GM23248 (cell line): ENCODE data around the gene EXOC2. TPM values are rescaled to one million over a fixed set of nuclear protein-coding genes. Genes with fewer than 3 reads are reported as not detected.

Experiments
- DNase-seq: peaks from one replicate; pipeline ENCODE4 v3.0.0-alpha.2; 2015
- H2AFZ ChIP-seq: fragments of 200-600 bp; sonication (generic); 2 replicates; pipeline ENCODE4 v1.6.1; 2016; ENCODE audit warnings: antibody characterized with exemption
- H3F3A ChIP-seq: fragments of 200-600 bp; sonication (generic); 2 replicates; pipeline ENCODE4 v1.6.1; 2016; ENCODE audit warnings: mild to moderate bottlenecking, antibody characterized with exemption, mixed run types; ENCODE audit not compliant: insufficient read depth
- H3K27ac ChIP-seq: fragments of 200-600 bp; sonication (generic); 2 replicates; pipeline ENCODE4 v1.5.1; 2016; ENCODE audit warnings: mild to moderate bottlenecking
- H3K27me3 ChIP-seq: fragments of 200-600 bp; sonication (generic); replicated peaks from 2 replicates; pipeline ENCODE4 v1.6.1; 2016; ENCODE audit warnings: mild to moderate bottlenecking; ENCODE audit not compliant: insufficient read depth
- H3K36me3 ChIP-seq: fragments of 200-600 bp; sonication (generic); 2 replicates; pipeline ENCODE4 v1.6.1; 2016; ENCODE audit warnings: low read depth, mild to moderate bottlenecking
- H3K4me1 ChIP-seq: fragments of 200-600 bp; sonication (generic); 2 replicates; pipeline ENCODE4 v1.6.1; 2016; ENCODE audit warnings: mild to moderate bottlenecking; ENCODE audit not compliant: insufficient read depth
- H3K4me2 ChIP-seq: fragments of 200-600 bp; sonication (generic); one replicate; pipeline ENCODE4 v1.6.1; 2016; ENCODE audit warnings: mild to moderate bottlenecking; ENCODE audit not compliant: unreplicated experiment
- H3K4me3 ChIP-seq: fragments of 200-600 bp; sonication (generic); 2 replicates; pipeline ENCODE4 v1.5.1; 2016; ENCODE audit warnings: mild to moderate bottlenecking
- H3K79me2 ChIP-seq: fragments of 200-600 bp; sonication (generic); 2 replicates; pipeline ENCODE4 v1.6.1; 2016; ENCODE audit warnings: mild to moderate bottlenecking; ENCODE audit not compliant: insufficient read depth
- H3K9ac ChIP-seq: fragments of 200-600 bp; sonication (generic); 2 replicates; pipeline ENCODE4 v1.6.1; 2016; ENCODE audit warnings: mild to moderate bottlenecking
- H3K9me2 ChIP-seq: fragments of 200-600 bp; sonication (generic); 2 replicates; pipeline ENCODE4 v1.6.1; 2016; ENCODE audit warnings: mixed run types, mild to moderate bottlenecking, moderate library complexity; ENCODE audit not compliant: insufficient read depth
- H3K9me3 ChIP-seq: fragments of 200-600 bp; sonication (generic); one replicate; pipeline ENCODE4 v1.6.1; 2017; ENCODE audit warnings: low read depth
- H4K20me1 ChIP-seq: fragments of 200-600 bp; sonication (generic); 2 replicates; pipeline ENCODE4 v1.6.0; 2016; ENCODE audit not compliant: insufficient read depth
- EZH2 ChIP-seq: fragments of 200-600 bp; sonication (generic); IDR thresholded peaks from 2 replicates; pipeline ENCODE4 v1.6.1; 2018; ENCODE audit warnings: antibody characterized with exemption, mild to moderate bottlenecking; ENCODE audit not compliant: insufficient read depth, poor library complexity, severe bottlenecking
- EZH2phosphoT487 ChIP-seq: fragments of 200-600 bp; sonication (generic); IDR thresholded peaks from 2 replicates; pipeline ENCODE4 v1.6.1; 2018; ENCODE audit warnings: antibody characterized with exemption, moderate library complexity, mild to moderate bottlenecking, low read depth; ENCODE audit not compliant: insufficient read depth
- WGBS, 2 experiments: methylation state at CpG; one replicate each; pipeline ENCODE4 v1.1.6; 2015 to 2017; ENCODE audit warnings: low lambda C conversion rate in 2 of 2, low coverage in 1 of 2; ENCODE audit errors: missing lambda C conversion rate in 2 of 2; 5-methylcytosine and 5-hydroxymethylcytosine counted together
- in situ Hi-C: fragments of 300-500 bp; cut with MboI; formaldehyde crosslinking; loops from 2 replicates; pipeline ENCODE4 v1.15.0; 2020
- polyA plus RNA-seq: library from polyadenylated mRNA; unstranded; fragments of >200 nt; fragmentation: Nextera tagmentation; extraction: Ambion mirVana; gene quantifications from 2 replicates; pipeline ENCODE4 v1.2.1, GENCODE V29; 2016
- total RNA-seq: library from RNA; depleted of rRNA; stranded (reverse); fragments of >200 nt; shearing (Covaris generic); gene quantifications from 2 replicates; pipeline ENCODE4 v1.2.3, GENCODE V29; 2014

The EXOC2 gene
- total and polyA plus RNA-seq, 2 experiments from 2014 or later = 17.5 to 32.9 TPM

- in situ Hi-C loops = no loop called here
- 89 to 90% methylated on average over 11 of the region's 11 CpGs for WGBS, 2 experiments
- Histone ChIP-seq H3K9ac (no peak overlapping the region), H3K27me3 (no peaks in the 10 kb centered on the region), H3K36me3 (no peaks in the 10 kb centered on the region), H3K79me2 (no peaks in the 10 kb centered on the region), H3K9me3 (no peaks in the 10 kb centered on the region), H4K20me1 (no peaks in the 10 kb centered on the region), H3K27ac (no peak overlapping the region), H3K9me2 (no peaks in the 10 kb centered on the region), H3K4me1 (no peaks in the 10 kb centered on the region), H2AFZ (no peak overlapping the region), H3K4me2 (no peak overlapping the region), H3K4me3 (no peak overlapping the region), H3F3A (no peaks in the 10 kb centered on the region)
- no peak for TF ChIP-seq EZH2
- TF ChIP-seq EZH2phosphoT487 = no peak
- DNase-seq = no peak
These were observed 75.4 kb downstream of the EXOC2 start for GRCh38 chr6:617456-618100.

DNA sequence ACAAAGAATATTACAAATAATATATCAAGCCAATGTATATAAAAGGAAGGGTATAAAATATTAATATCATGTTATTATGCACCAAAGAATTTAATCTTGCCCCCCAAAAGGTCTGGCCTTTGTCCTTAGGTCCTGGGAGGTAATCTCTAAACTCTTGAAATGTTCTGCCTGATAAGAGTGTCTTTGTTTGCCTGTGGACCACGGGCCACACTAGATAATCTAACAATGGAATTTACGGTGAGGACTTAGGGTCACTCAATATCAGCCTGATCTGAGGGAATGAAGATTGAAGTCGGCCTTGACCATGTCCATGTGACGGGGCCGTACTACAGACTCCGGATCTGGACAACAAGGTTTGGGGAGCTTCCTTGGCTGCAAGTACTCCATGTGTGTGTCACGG lies 79.0 kb downstream of the EXOC2 start:
- Histone ChIP-seq H3K9ac (no peak overlapping the region), H4K20me1 (no peaks in the 10 kb centered on the region), H3K27ac (no peak overlapping the region), H3F3A (no peaks in the 10 kb centered on the region), H2AFZ (no peak overlapping the region), H3K36me3 (no peaks in the 10 kb centered on the region; the same call in 1 of the 2 replicates), H3K4me1 (no peaks in the 10 kb centered on the region), H3K9me3 (no peaks in the 10 kb centered on the region), H3K4me2 (no peak overlapping the region), H3K27me3 (no peaks in the 10 kb centered on the region), H3K4me3 (no peak overlapping the region), H3K79me2 (no peaks in the 10 kb centered on the region), H3K9me2 (no peaks in the 10 kb centered on the region)
- in situ Hi-C loops = no loop called here
- DNase-seq = no peak
- TF ChIP-seq EZH2phosphoT487 (no peak), EZH2 (no peak)
- 94% methylated on average over 7 of the region's 7 CpGs for WGBS, 2 experiments

DNA sequence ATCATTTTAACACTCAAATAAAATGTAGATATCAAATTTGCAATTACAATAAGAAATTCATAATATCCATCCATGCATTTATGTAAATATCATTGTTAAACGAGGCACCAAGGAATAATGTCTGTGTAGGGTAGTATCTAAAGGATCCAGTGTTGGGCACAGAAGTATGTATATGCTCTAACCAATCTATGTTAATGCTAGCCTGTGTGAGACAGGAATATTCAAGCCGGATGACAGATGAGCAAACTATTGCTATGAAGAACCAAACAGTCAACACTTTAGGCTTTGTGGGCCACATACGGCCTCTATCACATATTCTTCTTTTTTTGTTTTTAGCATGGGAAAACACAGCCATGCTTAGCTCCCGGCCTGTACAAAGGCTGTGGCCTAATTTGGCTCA lies 81.0 kb downstream of the EXOC2 start:
- Histone ChIP-seq H3K27ac (no peak overlapping the region), H3K79me2 (no peaks in the 10 kb centered on the region), H3K36me3 (no peaks in the 10 kb centered on the region; the same call in 1 of the 2 replicates), H3K9me2 (no peaks in the 10 kb centered on the region), H3K4me2 (no peak overlapping the region), H3K4me3 (no peak overlapping the region), H3K27me3 (no peaks in the 10 kb centered on the region), H3K9me3 (no peaks in the 10 kb centered on the region), H3K9ac (no peak overlapping the region), H4K20me1 (no peaks in the 10 kb centered on the region), H3F3A (no peaks in the 10 kb centered on the region), H2AFZ (no peak overlapping the region), H3K4me1 (no peaks in the 10 kb centered on the region)
- in situ Hi-C loops = no loop called here
- no peak for TF ChIP-seq EZH2phosphoT487
- TF ChIP-seq EZH2 = no peak
- no peak for DNase-seq
- 86 to 87% methylated on average over 4 of the region's 4 CpGs for WGBS, 2 experiments

DNA sequence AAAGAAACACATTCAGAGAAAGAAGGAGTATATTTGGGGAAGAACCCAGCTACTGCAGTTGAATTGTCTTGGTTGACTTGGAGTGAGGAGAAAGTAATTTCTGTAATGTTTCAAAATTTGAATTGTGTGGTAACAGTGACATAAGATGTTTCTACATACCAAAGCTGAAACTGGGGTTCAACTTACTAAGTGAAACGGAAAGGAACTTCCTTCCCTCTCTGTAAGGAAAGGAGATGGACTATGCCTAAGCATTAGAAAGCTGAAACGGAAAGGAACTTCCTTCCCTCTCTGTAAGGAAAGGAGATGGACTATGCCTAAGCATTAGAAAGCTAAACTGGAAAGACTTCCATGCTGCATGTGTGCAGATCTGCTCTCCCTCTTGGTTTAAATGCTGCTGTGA lies 82.1 kb downstream of the EXOC2 start:
- H3F3A ChIP-seq = no peaks in the 10 kb centered on the region
- no peaks in the 10 kb centered on the region for H3K9me2 ChIP-seq
- 79 to 88% methylated on average over 2 of the region's 2 CpGs for WGBS, 2 experiments
- no peaks in the 10 kb centered on the region for H3K79me2 ChIP-seq
- no peaks in the 10 kb centered on the region for H3K4me1 ChIP-seq
- H3K9ac ChIP-seq = no peak overlapping the region
- no peak for TF ChIP-seq EZH2
- TF ChIP-seq EZH2phosphoT487 = no peak
- H3K36me3 ChIP-seq = no peaks in the 10 kb centered on the region; the same call in 1 of the 2 replicates
- H2AFZ ChIP-seq = no peak overlapping the region
- H3K4me3 ChIP-seq = no peak overlapping the region
- DNase-seq = no peak
- in situ Hi-C loops = no loop called here
- no peak overlapping the region for H3K27ac ChIP-seq
- no peaks in the 10 kb centered on the region for H4K20me1 ChIP-seq
- H3K27me3 ChIP-seq = no peaks in the 10 kb centered on the region
- H3K9me3 ChIP-seq = no peaks in the 10 kb centered on the region
- H3K4me2 ChIP-seq = no peak overlapping the region

DNA sequence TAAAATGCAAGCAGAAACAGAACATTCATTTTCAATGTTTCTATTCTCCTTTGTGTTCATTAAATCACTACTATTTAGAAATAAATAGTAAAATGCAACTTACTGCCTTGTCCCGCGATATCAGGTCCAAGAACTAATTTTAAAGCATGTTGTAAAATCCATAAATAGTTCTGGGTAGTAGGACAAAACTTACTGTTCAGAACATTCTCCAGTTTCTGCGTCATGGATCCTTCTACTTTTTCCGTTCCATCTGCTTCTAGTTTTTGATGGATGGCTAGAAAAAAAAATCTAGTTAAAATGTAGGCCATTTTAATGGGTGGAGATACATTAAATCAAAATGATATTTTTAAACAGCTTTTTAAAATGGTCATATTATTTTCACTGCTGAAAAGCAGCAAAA lies 83.0 kb downstream of the EXOC2 start:
- no peaks in the 10 kb centered on the region for H4K20me1 ChIP-seq
- 95 to 96% methylated on average over 4 of the region's 4 CpGs for WGBS, 2 experiments
- no peak overlapping the region for H3K4me3 ChIP-seq
- H2AFZ ChIP-seq = no peak overlapping the region
- H3K4me1 ChIP-seq = no peaks in the 10 kb centered on the region
- in situ Hi-C loops = no loop called here
- H3K4me2 ChIP-seq = no peak overlapping the region
- H3K9me2 ChIP-seq = no peaks in the 10 kb centered on the region
- no peaks in the 10 kb centered on the region for H3K9me3 ChIP-seq
- H3K27me3 ChIP-seq = no peaks in the 10 kb centered on the region
- no peak for DNase-seq
- no peak overlapping the region for H3K9ac ChIP-seq
- no peaks in the 10 kb centered on the region for H3K79me2 ChIP-seq
- TF ChIP-seq EZH2phosphoT487 = no peak
- no peak for TF ChIP-seq EZH2
- no peak overlapping the region for H3K27ac ChIP-seq
- H3F3A ChIP-seq = no peaks in the 10 kb centered on the region
- H3K36me3 ChIP-seq = no peaks in the 10 kb centered on the region; the same call in 1 of the 2 replicates
